HG03139 (cell line): ENCODE results near the gene ITIH5.
"Not testable (repeated sequence)": the region's sequence is repeated elsewhere in the genome, so short reads cannot be mapped to it uniquely, and the experiment has no call there.

Experiments used
- ATAC-seq: cut with Tn5 transposase; IDR thresholded peaks from one replicate; pipeline ENCODE4 v1.9.1; 2021; ENCODE audit not compliant: unreplicated experiment

ITIH5 gene

GRCh38 chr10:7666253-7667023 lies at the start of gene ITIH5:
Gene ITIH5, minus strand, starts transcription at chr10:7666966. Its CDS starts 74 bp downstream, at chr10:7666892.
- ATAC-seq = no peak

- no peak for ATAC-seq
Measured at GRCh38 chr10:7715515-7715914, 48.7 kb upstream of the ITIH5 start.

DNA sequence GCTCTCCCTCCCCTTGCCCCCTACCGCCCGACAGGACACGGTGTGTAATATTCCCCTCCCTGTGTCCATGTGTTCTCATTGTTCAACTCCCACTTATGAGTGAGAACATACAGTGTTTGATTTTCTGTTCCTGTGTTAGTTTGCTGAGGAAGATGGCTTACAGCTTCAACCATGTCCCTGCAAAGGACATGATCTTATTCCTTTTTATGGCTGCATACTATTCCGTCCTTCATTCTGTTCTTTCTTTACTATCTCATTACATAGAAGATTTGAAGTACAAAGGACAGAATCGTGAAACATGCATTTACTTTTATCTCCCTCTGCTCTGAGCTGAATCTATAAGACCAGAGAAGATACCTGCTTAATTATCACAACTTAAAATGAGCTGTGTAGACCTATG lies 44.3 kb upstream of the ITIH5 start:
- not testable (repeated sequence) for ATAC-seq

DNA sequence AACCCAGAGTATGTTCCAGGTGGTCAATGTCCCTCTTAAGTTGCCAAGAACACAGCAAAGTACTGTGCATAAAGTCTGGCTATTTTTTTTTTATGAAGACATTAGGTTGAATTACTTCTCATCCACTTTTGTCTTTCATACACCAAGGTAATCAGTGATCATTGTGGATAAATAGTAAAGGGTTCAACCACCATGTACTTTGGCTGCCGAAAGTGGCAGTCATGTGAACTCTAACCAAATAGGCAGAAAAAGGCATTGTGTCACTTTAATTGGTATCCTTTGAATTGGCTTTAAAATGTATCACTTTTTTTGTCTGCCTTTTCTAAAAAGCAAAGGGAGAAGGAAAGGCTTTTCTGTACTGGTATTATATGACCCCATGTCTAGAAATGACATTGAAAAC lies 43.7 kb upstream of the ITIH5 start:
- no peak for ATAC-seq

- no peak for ATAC-seq
Measured at GRCh38 chr10:7708832-7709231, 42.1 kb upstream of the ITIH5 start.

- no peak for ATAC-seq
Measured at GRCh38 chr10:7707858-7708622, 41.3 kb upstream of the ITIH5 start.

GRCh38 chr10:7707102-7707501 lies 40.3 kb upstream of the ITIH5 start:
- no peak for ATAC-seq

GRCh38 chr10:7706534-7707073 lies 39.8 kb upstream of the ITIH5 start:
- no peak for ATAC-seq

DNA sequence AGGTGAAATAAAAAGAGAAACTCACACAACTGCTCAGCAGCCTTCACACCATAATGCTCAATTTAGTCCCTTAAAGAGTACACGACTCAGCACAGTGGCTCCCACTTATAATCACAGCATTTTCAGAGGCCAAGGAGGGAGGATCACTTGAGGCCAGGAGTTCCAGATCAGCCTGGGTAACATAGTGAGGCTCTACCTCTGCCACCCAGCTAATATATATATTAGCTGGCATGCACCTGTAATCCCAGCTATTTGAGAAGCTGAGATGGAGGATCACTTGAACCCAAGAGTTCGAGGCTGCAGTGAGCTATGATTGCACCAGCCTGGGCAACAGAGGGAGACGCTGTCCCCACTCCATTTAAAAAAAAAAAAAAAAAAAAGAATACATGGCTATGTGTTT lies 38.6 kb upstream of the ITIH5 start:
- ATAC-seq = no peak

GRCh38 chr10:7704071-7705016 lies 37.6 kb upstream of the ITIH5 start:
- no peak for ATAC-seq

DNA sequence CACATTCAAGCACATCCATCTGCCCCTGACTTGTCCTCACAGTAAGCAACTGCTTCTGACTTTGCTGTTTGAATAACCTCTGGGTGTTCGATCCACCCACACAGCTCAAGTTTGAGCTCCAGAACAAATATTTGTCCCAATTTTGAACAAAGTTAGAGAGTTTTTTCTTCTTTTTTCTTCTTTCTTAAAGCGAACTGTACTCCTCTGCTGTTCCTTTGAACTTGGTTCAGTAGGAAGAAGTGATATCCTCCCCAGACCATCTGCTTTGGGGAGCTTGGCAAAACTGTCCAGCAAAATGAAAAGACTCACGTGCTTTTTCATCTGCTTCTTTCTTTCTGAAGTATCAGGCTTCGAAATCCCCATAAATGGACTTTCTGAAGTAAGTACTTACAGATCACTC lies 36.4 kb upstream of the ITIH5 start, which contains the start of gene ITIH2:
Gene ITIH2, plus strand, starts transcription at position 177 of the 400 bp plus-strand sequence. Its CDS starts 119 bp downstream, at position 296.
- no peak for ATAC-seq

GRCh38 chr10:7702288-7702812 lies 35.6 kb upstream of the ITIH5 start:
- no peak for ATAC-seq

DNA sequence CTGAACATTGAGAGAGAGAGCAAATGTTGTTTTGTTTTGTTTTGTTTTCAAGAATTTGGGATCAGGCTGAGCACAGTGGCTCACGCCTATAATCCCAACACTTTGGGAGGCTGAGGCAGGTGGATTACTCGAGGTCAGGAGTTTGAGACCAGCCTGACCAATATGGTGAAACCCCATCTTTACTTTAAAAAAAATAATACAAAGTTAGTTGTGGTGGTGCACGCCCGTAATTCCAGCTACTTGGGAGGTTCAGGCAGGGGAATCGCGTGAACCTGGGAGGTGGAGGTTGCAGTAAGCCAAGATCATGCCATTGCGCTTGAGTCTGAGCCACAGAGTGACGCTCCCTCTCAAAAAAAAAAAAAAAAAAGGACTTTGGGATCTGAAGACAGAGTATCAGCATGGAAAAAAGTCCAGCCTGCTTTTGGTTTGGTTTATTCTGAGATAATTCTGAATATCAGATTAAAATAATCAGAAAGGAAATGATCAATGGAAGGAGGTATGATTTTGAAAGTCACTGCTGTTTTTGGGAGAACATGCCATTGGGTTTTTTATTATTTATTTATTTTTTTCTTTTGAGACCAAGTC lies 34.5 kb upstream of the ITIH5 start:
- no peak for ATAC-seq

DNA sequence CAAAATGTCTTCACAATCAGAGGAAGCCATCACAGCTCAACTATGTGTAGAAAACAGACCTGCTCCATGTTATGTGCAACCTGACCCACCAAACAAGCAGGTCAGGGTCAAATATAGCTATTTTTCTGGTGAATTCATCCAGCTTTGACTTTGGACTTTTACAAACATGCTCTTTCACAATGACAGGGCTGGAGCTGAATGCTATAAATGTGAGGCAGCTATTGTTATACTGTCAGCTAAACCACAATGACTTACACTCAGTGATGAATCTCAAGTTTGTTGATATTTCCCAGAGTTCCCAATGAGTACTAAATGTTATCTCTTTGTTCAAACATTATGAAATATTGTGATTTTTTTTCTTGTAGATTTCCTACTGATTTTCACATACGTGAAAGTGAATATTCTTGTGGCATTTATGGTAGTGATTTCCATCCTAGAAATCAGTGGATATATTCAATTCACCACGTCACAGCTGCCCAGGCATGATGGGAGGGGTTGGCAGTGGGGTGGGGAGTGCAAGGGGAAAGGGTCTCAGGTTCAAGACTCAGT lies 33.9 kb upstream of the ITIH5 start:
- no peak for ATAC-seq

DNA sequence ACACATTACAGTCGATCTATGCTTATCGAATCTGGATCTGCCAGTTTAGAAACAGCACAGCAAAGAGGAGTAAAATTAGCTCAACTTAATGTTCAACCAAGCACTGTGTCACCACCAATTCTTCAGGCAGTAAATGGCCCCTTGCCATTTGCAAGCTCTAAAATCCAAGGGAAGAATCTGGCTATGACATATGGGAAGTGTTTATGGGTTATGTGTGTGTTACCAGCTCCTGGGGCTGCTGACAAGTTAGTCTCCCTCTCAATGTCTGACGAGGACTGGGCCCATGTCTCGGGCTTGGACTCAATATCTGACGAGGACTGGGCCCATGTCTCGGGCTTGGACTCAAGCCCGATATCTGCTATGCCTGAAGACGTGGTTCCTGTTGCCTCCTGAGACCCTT lies 30.7 kb upstream of the ITIH5 start:
- ATAC-seq = no peak

DNA sequence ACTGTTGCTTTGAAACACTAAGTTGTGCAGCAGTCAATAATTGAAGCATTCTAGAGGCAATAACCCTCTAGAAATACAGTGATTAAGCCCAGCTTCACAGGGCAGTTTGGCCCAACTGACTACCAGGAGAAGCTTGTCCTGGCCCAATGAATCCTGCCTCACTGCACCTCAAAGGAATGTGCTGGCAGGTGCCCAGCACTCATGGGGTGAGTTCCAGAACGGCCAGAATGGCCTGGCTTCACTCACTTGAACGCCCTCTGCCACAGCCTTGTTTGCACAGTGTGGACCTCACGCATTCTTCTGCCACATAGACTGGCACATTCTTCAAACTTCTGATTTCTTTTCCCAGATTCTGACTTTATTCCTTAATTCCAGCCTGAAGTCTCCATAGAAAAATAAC lies 29.8 kb upstream of the ITIH5 start:
- no peak for ATAC-seq

- not testable (repeated sequence) for ATAC-seq
Measured at GRCh38 chr10:7693194-7693593, 26.4 kb upstream of the ITIH5 start.

DNA sequence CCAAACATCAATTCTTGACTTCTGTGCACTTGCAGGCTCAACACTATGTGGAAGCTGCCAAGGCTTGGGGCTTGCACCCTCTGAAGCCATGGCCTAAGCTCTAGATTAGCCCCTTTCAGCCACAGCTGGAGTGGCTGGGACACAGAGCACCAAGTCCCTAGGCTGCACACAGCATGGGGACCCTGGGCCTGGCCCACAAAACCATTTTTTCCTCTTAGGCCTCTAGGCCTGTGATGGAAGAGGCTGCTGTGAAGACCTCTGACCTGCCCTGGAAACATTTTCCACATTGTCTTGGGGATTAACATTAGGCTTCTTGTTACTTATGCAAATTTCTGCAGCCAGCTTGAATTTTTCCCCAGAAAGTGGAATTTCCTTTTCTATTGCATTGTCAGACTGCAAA lies 25.6 kb upstream of the ITIH5 start:
- ATAC-seq = not testable (repeated sequence)

DNA sequence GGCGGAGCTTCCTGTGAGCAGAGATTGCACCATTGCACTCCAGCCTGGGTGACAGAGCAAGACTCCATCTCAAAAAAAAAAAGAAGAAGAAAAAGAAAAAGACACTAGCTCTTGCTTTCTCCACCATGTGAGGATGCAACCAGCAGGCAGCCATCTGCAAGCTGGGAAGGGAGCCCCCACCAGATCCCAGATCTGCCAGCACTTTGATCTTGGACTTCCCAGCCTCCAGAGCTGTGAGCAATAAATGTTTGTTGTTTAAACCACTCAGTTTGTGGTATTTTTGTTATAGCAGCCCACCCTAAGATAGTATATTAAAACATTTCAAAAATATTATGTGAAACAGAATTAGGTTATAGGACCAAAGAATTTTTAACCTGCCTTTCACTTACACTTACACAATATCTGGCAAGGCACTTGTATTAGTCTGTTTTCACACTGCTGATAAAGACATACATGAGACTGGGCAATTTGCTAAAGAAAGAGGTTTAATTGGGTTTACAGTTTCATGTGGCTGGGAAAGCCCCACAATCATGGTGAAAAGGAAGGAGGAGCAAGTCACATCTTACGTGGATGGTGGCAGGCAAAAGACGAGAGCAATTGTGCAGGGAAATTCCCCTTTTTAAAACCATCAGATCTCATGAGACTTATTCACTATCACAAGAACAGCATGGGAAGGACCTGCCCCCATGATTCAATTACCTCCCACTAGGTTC lies 24.3 kb upstream of the ITIH5 start:
- not testable (repeated sequence) for ATAC-seq
